ENCODE results near the gene FLT3LG. TPM values are rescaled to one million over a fixed set of nuclear protein-coding genes. Genes with fewer than 3 reads are reported as not detected.
"Not testable (repeated sequence)": the region's sequence is repeated elsewhere in the genome, so short reads cannot be mapped to it uniquely, and the experiment has no call there.

Gene FLT3LG
- total and polyA plus RNA-seq, 3 experiments from 2014 or later = 63.9 to 148 (median 71.5) TPM

GRCh38 chr19:49441960-49442350, 32.1 kb upstream of the FLT3LG start:
- Histone ChIP-seq H3K4me1 (ENCODE audit: insufficient read depth, low read length) (peaks cover 19% of the 10 kb centered on the region), H3K4me3 (ENCODE audit: low read length) (no peak overlapping the region), H3K36me3 (ENCODE audit: insufficient read depth, low read length) (no peaks in the 10 kb centered on the region), H3K27ac (ENCODE audit: low read depth, low read length) (no peak overlapping the region), H3K27me3 (ENCODE audit: insufficient read depth, low read length, poor library complexity, severe bottlenecking) (peaks cover 50% of the 10 kb centered on the region), H3K9me3 (ENCODE audit: low read length) (no peaks in the 10 kb centered on the region)
- ChIA-PET CTCF (interaction anchor here (0.5 to 4.8 kb wide), 8 partner anchors 10 to 215 kb away, joined by 3 to 28 read pairs (median 4); partner anchors contain the start of genes ALDH16A1, GFY and PIH1D1), POLR2A (interaction anchor here (0.7 kb wide), 1 partner anchor 10 kb away, joined by 3 read pairs; the partner anchor contains the start of gene PIH1D1)
- no peak for DNase-seq
- no peaks in the 10 kb centered on the region for H3K9me3 Mint-ChIP-seq
- H3K27ac Mint-ChIP-seq = peak overlapping the region in 5 of 8 donors; percentile 15 to 84 (median 67)
- H3K27me3 Mint-ChIP-seq = peaks cover 52 to 54% of the 10 kb centered on the region in 2 donors
- peaks cover 29 to 48% (median 35%) of the 10 kb centered on the region in 3 donors for H3K4me1 Mint-ChIP-seq
- H3K36me3 Mint-ChIP-seq = peaks cover 0 to 14% (median 4%) of the 10 kb centered on the region in 3 donors
- peak overlapping the region; percentile 77 to 92 (median 84) for H3K4me3 Mint-ChIP-seq

GRCh38 chr19:49442354-49442753, 31.7 kb upstream of the FLT3LG start:
- Mint-ChIP-seq H3K9me3 (no peaks in the 10 kb centered on the region), H3K36me3 (peaks cover 0 to 17% (median 4%) of the 10 kb centered on the region in 3 donors), H3K27ac (peak overlapping the region in 5 of 8 donors; percentile 18 to 84 (median 58)), H3K4me3 (peak overlapping the region; percentile 77 to 92 (median 84)), H3K4me1 (peaks cover 29 to 47% (median 35%) of the 10 kb centered on the region in 3 donors), H3K27me3 (peaks cover 49 to 50% of the 10 kb centered on the region in 2 donors)
- peaks cover 46% of the 10 kb centered on the region for H3K27me3 ChIP-seq (ENCODE audit: insufficient read depth, low read length, poor library complexity, severe bottlenecking)
- no peak overlapping the region for H3K27ac ChIP-seq (ENCODE audit: low read depth, low read length)
- H3K9me3 ChIP-seq (ENCODE audit: low read length) = no peaks in the 10 kb centered on the region
- DNase-seq = no peak
- H3K4me3 ChIP-seq (ENCODE audit: low read length) = no peak overlapping the region
- ChIA-PET CTCF (interaction anchor here (0.8 to 4.8 kb wide), 8 partner anchors 10 to 216 kb away, joined by 3 to 28 read pairs (median 4); partner anchors contain the start of genes ALDH16A1, FLT3LG and GFY), POLR2A (no interaction called here)
- H3K4me1 ChIP-seq (ENCODE audit: insufficient read depth, low read length) = peaks cover 19% of the 10 kb centered on the region
- no peaks in the 10 kb centered on the region for H3K36me3 ChIP-seq (ENCODE audit: insufficient read depth, low read length)

- POLR2A ChIA-PET = no interaction called here
- Histone ChIP-seq H3K36me3 (ENCODE audit: insufficient read depth, low read length) (no peaks in the 10 kb centered on the region), H3K9me3 (ENCODE audit: low read length) (no peaks in the 10 kb centered on the region), H3K27ac (ENCODE audit: low read depth, low read length) (peak overlapping the region; percentile 51), H3K27me3 (ENCODE audit: insufficient read depth, low read length, poor library complexity, severe bottlenecking) (peaks cover 41% of the 10 kb centered on the region), H3K4me3 (ENCODE audit: low read length) (peak overlapping the region; percentile 69), H3K4me1 (ENCODE audit: insufficient read depth, low read length) (peaks cover 20% of the 10 kb centered on the region)
- H3K4me1 Mint-ChIP-seq = peaks cover 29 to 45% (median 35%) of the 10 kb centered on the region in 3 donors
- CTCF ChIA-PET = interaction anchor here (0.6 to 4.8 kb wide), 6 partner anchors 10 to 53 kb away, joined by 3 to 28 read pairs (median 4); partner anchors contain the start of genes ALDH16A1 and FLT3LG
- peak overlapping the region; percentile 77 to 92 (median 84) for H3K4me3 Mint-ChIP-seq
- H3K27ac Mint-ChIP-seq = peak overlapping the region in 5 of 8 donors; percentile 67 to 88 (median 84)
- peaks cover 0 to 22% (median 4%) of the 10 kb centered on the region in 3 donors for H3K36me3 Mint-ChIP-seq
- H3K27me3 Mint-ChIP-seq = peaks cover 44 to 45% of the 10 kb centered on the region in 2 donors
- H3K9me3 Mint-ChIP-seq = no peaks in the 10 kb centered on the region
- DNase-seq = peak in 3 of 5 donors; percentile 33 to 67 (median 51)
Measured at GRCh38 chr19:49442771-49443365, 31.1 kb upstream of the FLT3LG start.

GRCh38 chr19:49443366-49444099, 30.5 kb upstream of the FLT3LG start:
- CTCF ChIA-PET = interaction anchor here (0.6 to 4.8 kb wide), 7 partner anchors 9 to 54 kb away, joined by 3 to 28 read pairs (median 5); partner anchors contain the start of genes ALDH16A1 and FLT3LG

GRCh38 chr19:49444100-49444700, 29.8 kb upstream of the FLT3LG start:
- Mint-ChIP-seq H3K4me3 (peak overlapping the region; percentile 75 to 92 (median 84)), H3K27me3 (peaks cover 31 to 32% of the 10 kb centered on the region in 2 donors), H3K4me1 (peaks cover 34 to 55% (median 38%) of the 10 kb centered on the region in 3 donors), H3K36me3 (peaks cover 5 to 33% (median 7%) of the 10 kb centered on the region in 3 donors), H3K27ac (peak overlapping the region in 6 of 8 donors; percentile 74 to 93 (median 86))
- DNase-seq; H3K9me3 ChIP-seq (ENCODE audit: low read length); H3K4me3 ChIP-seq (ENCODE audit: low read length); H3K9me3 Mint-ChIP-seq; H3K27ac ChIP-seq (ENCODE audit: low read depth, low read length): not testable (repeated sequence)
- CTCF ChIA-PET = interaction anchor here (1.5 to 2.6 kb wide), 6 partner anchors 8 to 52 kb away, joined by 3 to 17 read pairs (median 8); no protein-coding TSS in a partner anchor
- peaks cover 30% of the 10 kb centered on the region for H3K27me3 ChIP-seq (ENCODE audit: insufficient read depth, low read length, poor library complexity, severe bottlenecking)
- H3K4me1 ChIP-seq (ENCODE audit: insufficient read depth, low read length) = peaks cover 27% of the 10 kb centered on the region
- POLR2A ChIA-PET = interaction anchor here (0.7 to 0.8 kb wide), 3 partner anchors 9 to 223 kb away, joined by 6 to 15 read pairs (median 6); no protein-coding TSS in a partner anchor
- peaks cover 12% of the 10 kb centered on the region for H3K36me3 ChIP-seq (ENCODE audit: insufficient read depth, low read length)

More at GRCh38 chr19:49443366-49444099, 30.5 kb upstream of the FLT3LG start:
- H3K36me3 ChIP-seq (ENCODE audit: insufficient read depth, low read length) = peaks cover 5% of the 10 kb centered on the region
- H3K4me1 Mint-ChIP-seq = peaks cover 32 to 50% (median 37%) of the 10 kb centered on the region in 3 donors
- peak overlapping the region; percentile 77 to 92 (median 84) for H3K4me3 Mint-ChIP-seq
- no peaks in the 10 kb centered on the region for H3K9me3 Mint-ChIP-seq
- H3K4me1 ChIP-seq (ENCODE audit: insufficient read depth, low read length) = peaks cover 26% of the 10 kb centered on the region
- POLR2A ChIA-PET = no interaction called here
- peak overlapping the region; percentile 51 for H3K27ac ChIP-seq (ENCODE audit: low read depth, low read length)
- no peaks in the 10 kb centered on the region for H3K9me3 ChIP-seq (ENCODE audit: low read length)
- peak overlapping the region; percentile 66 to 93 (median 86) for H3K27ac Mint-ChIP-seq
- H3K36me3 Mint-ChIP-seq = peaks cover 5 to 28% (median 7%) of the 10 kb centered on the region in 3 donors
- H3K27me3 Mint-ChIP-seq = peaks cover 37 to 39% of the 10 kb centered on the region in 2 donors
- H3K27me3 ChIP-seq (ENCODE audit: insufficient read depth, low read length, poor library complexity, severe bottlenecking) = peaks cover 34% of the 10 kb centered on the region
- peak; percentile 88 to 96 (median 93) for DNase-seq
- H3K4me3 ChIP-seq (ENCODE audit: low read length) = peak overlapping the region; percentile 69

- ChIA-PET CTCF (interaction anchor here (1.5 to 2.6 kb wide), 5 partner anchors 8 to 54 kb away, joined by 3 to 17 read pairs (median 8); no protein-coding TSS in a partner anchor), POLR2A (interaction anchor here (0.8 to 1.0 kb wide), 2 partner anchors 24 to 28 kb away, joined by 3 read pairs; partner anchors contain the start of gene FLT3LG)
- Mint-ChIP-seq H3K36me3 (peaks cover 5 to 47% (median 6%) of the 10 kb centered on the region in 3 donors), H3K4me1 (peaks cover 38 to 65% (median 42%) of the 10 kb centered on the region in 3 donors), H3K4me3 (peak overlapping the region in 1 of 7 donors; percentile 65), H3K9me3 (no peaks in the 10 kb centered on the region), H3K27me3 (peaks cover 13 to 14% of the 10 kb centered on the region in 2 donors), H3K27ac (peak overlapping the region in 3 of 8 donors; percentile 38 to 57 (median 56))
- peaks cover 37% of the 10 kb centered on the region for H3K4me1 ChIP-seq (ENCODE audit: insufficient read depth, low read length)
- H3K4me3 ChIP-seq (ENCODE audit: low read length) = no peak overlapping the region
- peaks cover 14% of the 10 kb centered on the region for H3K36me3 ChIP-seq (ENCODE audit: insufficient read depth, low read length)
- peaks cover 14% of the 10 kb centered on the region for H3K27me3 ChIP-seq (ENCODE audit: insufficient read depth, low read length, poor library complexity, severe bottlenecking)
- H3K27ac ChIP-seq (ENCODE audit: low read depth, low read length) = no peak overlapping the region
- DNase-seq = no peak
- H3K9me3 ChIP-seq (ENCODE audit: low read length) = no peaks in the 10 kb centered on the region
Measured at GRCh38 chr19:49445997-49446396, 28.0 kb upstream of the FLT3LG start.

Measured in CD8-positive, alpha-beta memory T cell (primary cell).